HepG2 (cell line): Measurements from ENCODE around the gene DNAJC12. TPM values are rescaled to one million over a fixed set of nuclear protein-coding genes. Genes with fewer than 3 reads are reported as not detected.

Source experiments
- AHDC1 ChIP-seq: sonication (generic); formaldehyde crosslinking; IDR thresholded peaks from 2 replicates; pipeline ENCODE4 v1.5.1; 2020; ENCODE audit warnings: mild to moderate bottlenecking, missing genetic modification reagents, borderline replicate concordance
- BCL6 ChIP-seq: IDR thresholded peaks from 2 replicates; pipeline ENCODE4 v1.6.1; 2016; ENCODE audit warnings: missing genetic modification reagents, missing compliant biosample characterization
- FOXP1 ChIP-seq, 2 experiments: fragments of 450-650 bp in 1 of 2; IDR thresholded peaks; 2 replicates each; pipeline ENCODE4 v1.6.1; 2017 to 2018; ENCODE audit warnings: antibody characterized with exemption in 1 of 2
- GATA4 ChIP-seq: sonication (generic); IDR thresholded peaks from 2 replicates; pipeline ENCODE4 v1.6.1; 2016; ENCODE audit warnings: antibody characterized with exemption, low read depth, borderline replicate concordance
- GFI1 ChIP-seq: sonication (generic); formaldehyde crosslinking; IDR thresholded peaks from 2 replicates; pipeline ENCODE4 v1.5.0; 2020; ENCODE audit warnings: missing genetic modification reagents, mild to moderate bottlenecking, borderline replicate concordance
- HMG20A ChIP-seq: IDR thresholded peaks from 2 replicates; pipeline ENCODE4 v1.6.1; 2016; ENCODE audit warnings: borderline replicate concordance
- KDM4B ChIP-seq: sonication (generic); formaldehyde crosslinking; IDR thresholded peaks from 2 replicates; pipeline ENCODE4 v1.4.0; 2020; ENCODE audit warnings: missing genetic modification reagents
- NFAT5 ChIP-seq: sonication (generic); formaldehyde crosslinking; IDR thresholded peaks from 2 replicates; pipeline ENCODE4 v1.4.0; 2020; ENCODE audit warnings: missing genetic modification reagents
- NKX3-1 ChIP-seq: sonication (generic); formaldehyde crosslinking; IDR thresholded peaks from 2 replicates; pipeline ENCODE4 v1.5.0; 2020; ENCODE audit warnings: missing genetic modification reagents
- SMARCE1 ChIP-seq: fragments of 450-650 bp; IDR thresholded peaks from 2 replicates; pipeline ENCODE4 v1.6.1; 2017; ENCODE audit warnings: borderline replicate concordance
- SNAI1 ChIP-seq: sonication (generic); formaldehyde crosslinking; IDR thresholded peaks from 2 replicates; pipeline ENCODE4 v1.5.0; 2020; ENCODE audit warnings: mild to moderate bottlenecking, missing genetic modification reagents, borderline replicate concordance
- TCF7 ChIP-seq: sonication (generic); IDR thresholded peaks from 2 replicates; pipeline ENCODE4 v1.6.1; 2016; ENCODE audit warnings: antibody characterized with exemption, low read depth
- ZFP90 ChIP-seq: sonication (generic); formaldehyde crosslinking; IDR thresholded peaks from 2 replicates; pipeline ENCODE4 v1.8.0; 2022; ENCODE audit warnings: missing genetic modification reagents, mild to moderate bottlenecking, inconsistent platforms, borderline replicate concordance
- ZNF431 ChIP-seq: sonication (generic); formaldehyde crosslinking; IDR thresholded peaks from 2 replicates; pipeline ENCODE4 v1.9.0; 2022; ENCODE audit warnings: missing genetic modification reagents, low read depth, mild to moderate bottlenecking, borderline replicate concordance
- ZNF639 ChIP-seq: conservative IDR thresholded peaks from 2 replicates; pipeline ENCODE4 v1.6.1; 2018; ENCODE audit warnings: missing genetic modification reagents
- ZNF691 ChIP-seq: sonication (generic); formaldehyde crosslinking; IDR thresholded peaks from 2 replicates; pipeline ENCODE4 v1.4.0; 2020; ENCODE audit warnings: missing genetic modification reagents, low read depth, mild to moderate bottlenecking, borderline replicate concordance
- ZSCAN31 ChIP-seq: sonication (generic); formaldehyde crosslinking; IDR thresholded peaks from 2 replicates; pipeline ENCODE4 v1.5.0; 2020; ENCODE audit warnings: low read depth, mild to moderate bottlenecking, missing genetic modification reagents
- polyA plus RNA-seq, 8 experiments: library from polyadenylated mRNA; depleted of rRNA in 3 of 8; stranded (reverse) in 7 of 8; unstranded in 1 of 8; fragments of >200 nt; fragmentation: Illumina TruSeq in 4 of 8; extraction: Trizol in 4 of 8; gene quantifications; 2 replicates each; pipeline versions ENCODE4 v1.2.1 to v1.2.3, GENCODE V29; 2011 to 2016; ENCODE audit warnings: low read depth in 4 of 8, missing spikeins in 1 of 8, mixed read lengths in 1 of 8; ENCODE audit not compliant: insufficient read depth in 1 of 8
- total RNA-seq, 5 experiments: library from RNA; depleted of rRNA; stranded (reverse); fragments of >200 nt; fragmentation: Illumina TruSeq; extraction: Trizol; gene quantifications; 2 replicates each; pipeline ENCODE4 v1.2.3, GENCODE V29; 2016; ENCODE audit warnings: low read depth in 1 of 5

The DNAJC12 gene
- total and polyA plus RNA-seq, 2 of the 13 experiments (the other 11 are each of a cell fraction or from before 2014, with no cell fraction given): 11.6 to 43.9 TPM

- TF ChIP-seq NFAT5: no peak
- TF ChIP-seq AHDC1 (CRISPR knock-in tag): peak; percentile 74; the same call in 1 of the 2 replicates
- no peak for TF ChIP-seq SNAI1
- TF ChIP-seq ZFP90: no peak
- peak; percentile 18; the same call in 1 of the 2 replicates for TF ChIP-seq TCF7
- TF ChIP-seq BCL6: 0 out of 2 replicates have a peak, but pooled peaks have one; percentile 37
- no peak for TF ChIP-seq ZNF639
- peak; percentile 54; the same call in 1 of the 2 replicates for TF ChIP-seq KDM4B (CRISPR knock-in tag)
- TF ChIP-seq ZNF691 (CRISPR knock-in tag): 0 out of 2 replicates have a peak, but pooled peaks have one; percentile 29
- no peak for TF ChIP-seq NKX3-1
- TF ChIP-seq GFI1 (CRISPR knock-in tag): peak; percentile 58; the same call in 1 of the 2 replicates
- no peak for TF ChIP-seq FOXP1 (IDR thresholded peaks at IDR 0.05)
- peak; percentile 75 for TF ChIP-seq FOXP1 (CRISPR knock-in tag; IDR thresholded peaks at IDR 0.05)
- peak; percentile 60; the same call in 1 of the 2 replicates for TF ChIP-seq HMG20A (CRISPR knock-in tag)
- TF ChIP-seq GATA4: no peak
- no peak for TF ChIP-seq ZSCAN31 (CRISPR knock-in tag)
- TF ChIP-seq ZNF431: no peak
- no peak for TF ChIP-seq SMARCE1
These were observed 10.2 kb downstream of the DNAJC12 start (continued) for GRCh38 chr10:67827811-67828210.
